ENCODE measurements around the gene DGKH. TPM values are rescaled to one million over a fixed set of nuclear protein-coding genes. Genes with fewer than 3 reads are reported as not detected.

Gene DGKH
- total RNA-seq, 1 experiment from 2014 or later = 9.2 TPM

DNA sequence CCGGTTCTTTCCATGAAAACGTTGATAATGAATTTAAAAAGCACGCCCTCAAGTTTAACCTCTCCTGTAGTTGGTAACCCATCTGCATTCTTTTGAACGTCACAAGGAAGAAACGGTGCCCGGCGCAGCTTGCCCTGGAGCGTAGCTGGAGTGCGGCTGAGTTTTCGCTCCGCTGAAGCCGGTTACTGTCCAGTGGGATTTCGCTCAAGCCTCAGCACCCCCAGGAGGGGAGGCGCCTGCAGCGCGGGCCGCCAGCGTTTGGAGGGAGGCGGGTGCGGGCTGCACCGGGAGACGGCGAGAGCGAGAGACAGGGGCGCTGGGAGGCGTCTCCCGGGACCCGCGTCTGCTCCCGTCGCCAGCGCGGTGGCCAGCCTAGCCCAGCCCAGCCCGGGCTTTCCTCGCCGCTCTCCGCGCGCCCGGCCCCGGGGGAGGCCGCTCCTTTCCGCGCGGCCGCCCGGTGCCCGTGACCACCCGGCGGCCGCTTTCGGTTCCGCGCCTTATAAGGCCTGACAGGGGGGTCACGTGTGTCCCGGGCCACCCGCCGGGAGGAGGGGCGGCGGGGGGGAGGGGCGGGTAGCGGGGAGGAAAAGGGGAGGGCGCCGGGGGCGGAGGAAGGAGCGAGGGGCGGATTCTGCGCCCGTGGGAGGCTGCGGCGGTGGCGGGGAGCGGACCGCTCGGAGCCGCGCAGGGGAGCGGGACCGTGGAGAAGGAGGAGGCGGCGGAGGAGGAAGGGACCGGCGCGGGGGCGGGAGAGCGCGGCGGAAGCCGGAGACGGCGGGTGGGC lies 8.3 kb upstream of the DGKH start:
- POLR2A ChIA-PET = no interaction called here
- BruUV-seq (replicated peaks) = no TSS peak
- intact Hi-C loops (cut with micrococcal nuclease) = no loop called here
- CTCF ChIA-PET = no interaction called here
- Histone ChIP-seq H3K9me3 (ENCODE audit: control insufficient read depth in 1 of 2, insufficient read depth in 1 of 2, low read depth in 1 of 2, low read length in 2 of 2) (peaks cover 0 to 4% of the 10 kb centered on the region in 2 experiments; a peak in 2 of 4 replicates), H3K9me2 (ENCODE audit: insufficient read depth) (no peaks in the 10 kb centered on the region), H3K4me1 (ENCODE audit: control insufficient read depth in 1 of 2, insufficient read depth in 2 of 2, low read length in 2 of 2) (peaks cover 6 to 20% of the 10 kb centered on the region in 2 experiments; a peak in 3 of 4 replicates), H3K79me2 (ENCODE audit: insufficient read depth, low read length) (peaks cover 8% of the 10 kb centered on the region), H4K20me1 (ENCODE audit: insufficient read depth) (no peaks in the 10 kb centered on the region), H2AFZ (ENCODE audit: low read depth, low read length, poor library complexity, severe bottlenecking) (no peak overlapping the region), H3K27me3 (ENCODE audit: insufficient read depth, low read length) (no peaks in the 10 kb centered on the region), H3K27ac (ENCODE audit: low read depth, low read length) (peak overlapping the region; percentile 72), H3K36me3 (ENCODE audit: control insufficient read depth in 1 of 2, insufficient read depth in 2 of 2, low read length in 2 of 2) (no peaks in the 10 kb centered on the region), H3K4me3 (replicated peaks in 1 of 2; ENCODE audit: low read depth in 1 of 2, low read length in 2 of 2) (peak overlapping the region; percentile 56 to 65), H3K4me2 (ENCODE audit: low read length) (peak overlapping the region; percentile 82), H3K9ac (ENCODE audit: low read length) (peak overlapping the region; percentile 62)
- no peak for TF ChIP-seq ZBTB33 (IDR thresholded peaks at IDR 0.05; ENCODE audit: extremely low read depth, insufficient replicate concordance, low read length)
- TF ChIP-seq POLR2A (IDR thresholded peaks at IDR 0.05; ENCODE audit: borderline replicate concordance, extremely low read depth, insufficient read depth, insufficient read length) = peak; percentile 56
- DNase-seq (ENCODE audit: low read depth, low spot score) (peak; percentile 35), ATAC-seq (peak; percentile 72)
- RAD21 ChIA-PET (ENCODE audit: low non-redundant PET in 1 of 2, low total read pairs in 2 of 2, uncharacterized antibody in 2 of 2, unreplicated experiment in 2 of 2) = no interaction called here

- Histone ChIP-seq H2AFZ (ENCODE audit: low read depth, low read length, poor library complexity, severe bottlenecking) (no peak overlapping the region), H3K27ac (ENCODE audit: low read depth, low read length) (peak overlapping the region; percentile 57), H3K79me2 (ENCODE audit: insufficient read depth, low read length) (peaks cover 8% of the 10 kb centered on the region), H3K9me2 (ENCODE audit: insufficient read depth) (no peaks in the 10 kb centered on the region), H3K4me1 (ENCODE audit: control insufficient read depth in 1 of 2, insufficient read depth in 2 of 2, low read length in 2 of 2) (peaks cover 6 to 20% of the 10 kb centered on the region in 2 experiments; a peak in 3 of 4 replicates), H3K4me3 (replicated peaks in 1 of 2; ENCODE audit: low read depth in 1 of 2, low read length in 2 of 2) (peak overlapping the region; percentile 62 to 65), H3K27me3 (ENCODE audit: insufficient read depth, low read length) (no peaks in the 10 kb centered on the region), H3K9ac (ENCODE audit: low read length) (peak overlapping the region; percentile 68), H3K9me3 (ENCODE audit: control insufficient read depth in 1 of 2, insufficient read depth in 1 of 2, low read depth in 1 of 2, low read length in 2 of 2) (peaks cover 0 to 4% of the 10 kb centered on the region in 2 experiments; a peak in 1 of 4 replicates), H3K36me3 (ENCODE audit: control insufficient read depth in 1 of 2, insufficient read depth in 2 of 2, low read length in 2 of 2) (no peaks in the 10 kb centered on the region), H3K4me2 (ENCODE audit: low read length) (peak overlapping the region; percentile 91), H4K20me1 (ENCODE audit: insufficient read depth) (no peaks in the 10 kb centered on the region)
- POLR2A ChIA-PET = no interaction called here
- no TSS peak for BruUV-seq (replicated peaks)
- RAD21 ChIA-PET (ENCODE audit: low non-redundant PET in 1 of 2, low total read pairs in 2 of 2, uncharacterized antibody in 2 of 2, unreplicated experiment in 2 of 2) = interaction anchor here in 1 of 2 experiments (0.7 kb wide), 1 partner anchor 391 kb away, joined by 3 read pairs; no protein-coding TSS in a partner anchor
- CTCF ChIA-PET = no interaction called here
- DNase-seq (ENCODE audit: low read depth, low spot score) (no peak), ATAC-seq (no peak)
- intact Hi-C loops (cut with micrococcal nuclease) = no loop called here
- TF ChIP-seq, protein P1, sequence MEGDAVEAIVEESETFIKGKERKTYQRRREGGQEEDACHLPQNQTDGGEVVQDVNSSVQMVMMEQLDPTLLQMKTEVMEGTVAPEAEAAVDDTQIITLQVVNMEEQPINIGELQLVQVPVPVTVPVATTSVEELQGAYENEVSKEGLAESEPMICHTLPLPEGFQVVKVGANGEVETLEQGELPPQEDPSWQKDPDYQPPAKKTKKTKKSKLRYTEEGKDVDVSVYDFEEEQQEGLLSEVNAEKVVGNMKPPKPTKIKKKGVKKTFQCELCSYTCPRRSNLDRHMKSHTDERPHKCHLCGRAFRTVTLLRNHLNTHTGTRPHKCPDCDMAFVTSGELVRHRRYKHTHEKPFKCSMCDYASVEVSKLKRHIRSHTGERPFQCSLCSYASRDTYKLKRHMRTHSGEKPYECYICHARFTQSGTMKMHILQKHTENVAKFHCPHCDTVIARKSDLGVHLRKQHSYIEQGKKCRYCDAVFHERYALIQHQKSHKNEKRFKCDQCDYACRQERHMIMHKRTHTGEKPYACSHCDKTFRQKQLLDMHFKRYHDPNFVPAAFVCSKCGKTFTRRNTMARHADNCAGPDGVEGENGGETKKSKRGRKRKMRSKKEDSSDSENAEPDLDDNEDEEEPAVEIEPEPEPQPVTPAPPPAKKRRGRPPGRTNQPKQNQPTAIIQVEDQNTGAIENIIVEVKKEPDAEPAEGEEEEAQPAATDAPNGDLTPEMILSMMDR (IDR thresholded peaks at IDR 0.05 in 2 of 3, conservative IDR thresholded peaks at IDR 0.05 in 1 of 3; ENCODE audit: borderline replicate concordance in 1 of 3, insufficient read depth in 1 of 3, low read depth in 2 of 3, low read length in 2 of 3) = no peak
- no peak for TF ChIP-seq POLR2AphosphoS5 (IDR thresholded peaks at IDR 0.05; ENCODE audit: low read depth, low read length)
- TF ChIP-seq FOSL1 (IDR thresholded peaks at IDR 0.05; ENCODE audit: low read depth) = no peak
- no peak for TF ChIP-seq EZH2 (IDR thresholded peaks at IDR 0.05)
- no peak for TF ChIP-seq REST (IDR thresholded peaks at IDR 0.05; ENCODE audit: low read depth)
- TF ChIP-seq CBX3 (IDR thresholded peaks at IDR 0.05; ENCODE audit: low read depth) = no peak
- TF ChIP-seq MAX (IDR thresholded peaks at IDR 0.05) = no peak
- TF ChIP-seq TCF7L2 (IDR thresholded peaks at IDR 0.05; ENCODE audit: borderline replicate concordance, extremely low read depth, insufficient read depth, insufficient read length) = no peak
- TF ChIP-seq SIN3A (IDR thresholded peaks at IDR 0.05; ENCODE audit: low read depth) = no peak
Measured at GRCh38 chr13:42040730-42041010, 7.8 kb upstream of the DGKH start.

All from HCT116 (cell line).